Renal pelvis (tissue), 4 donors: ENCODE measurements around the gene TGFBR3. TPM values are rescaled to one million over a fixed set of nuclear protein-coding genes. Genes with fewer than 3 reads are reported as not detected.
"Not testable (repeated sequence)": the region's sequence is repeated elsewhere in the genome, so short reads cannot be mapped to it uniquely, and the experiment has no call there.

ENCODE experiments used
- DNase-seq: peaks from one replicate; pipeline ENCODE4 v3.0.0-alpha.2; 2013
- polyA plus RNA-seq, 3 donors: library from polyadenylated mRNA; unstranded; fragments of 120-200 nt; gene quantifications; one replicate each; pipeline ENCODE4 v1.2.1, GENCODE V29; 2013; ENCODE audit not compliant: insufficient read length in 3 of 3

TGFBR3 gene
- polyA plus RNA-seq, 3 donors, result 95.6 to 116 (median 110) TPM

DNA sequence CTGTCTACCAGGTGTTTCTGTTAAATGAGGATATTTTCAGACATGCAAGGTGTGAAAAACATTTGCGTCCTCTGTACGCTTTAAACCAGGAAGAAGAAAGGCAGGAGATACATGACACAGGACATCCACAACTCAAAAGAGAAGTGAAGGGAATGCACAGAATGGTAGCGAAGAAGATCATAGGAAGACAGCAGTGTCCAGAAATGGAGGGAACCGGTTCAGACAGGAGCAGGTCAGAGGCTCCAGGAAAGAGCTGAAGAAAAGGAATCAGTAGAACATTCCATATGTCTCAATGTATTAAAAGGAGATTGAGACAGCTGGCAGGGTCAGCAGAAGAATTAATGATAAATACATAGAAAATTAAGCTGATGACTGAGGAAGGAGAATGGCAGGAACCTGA, 194.4 kb downstream of the TGFBR3 start:
- no peak for DNase-seq

DNA sequence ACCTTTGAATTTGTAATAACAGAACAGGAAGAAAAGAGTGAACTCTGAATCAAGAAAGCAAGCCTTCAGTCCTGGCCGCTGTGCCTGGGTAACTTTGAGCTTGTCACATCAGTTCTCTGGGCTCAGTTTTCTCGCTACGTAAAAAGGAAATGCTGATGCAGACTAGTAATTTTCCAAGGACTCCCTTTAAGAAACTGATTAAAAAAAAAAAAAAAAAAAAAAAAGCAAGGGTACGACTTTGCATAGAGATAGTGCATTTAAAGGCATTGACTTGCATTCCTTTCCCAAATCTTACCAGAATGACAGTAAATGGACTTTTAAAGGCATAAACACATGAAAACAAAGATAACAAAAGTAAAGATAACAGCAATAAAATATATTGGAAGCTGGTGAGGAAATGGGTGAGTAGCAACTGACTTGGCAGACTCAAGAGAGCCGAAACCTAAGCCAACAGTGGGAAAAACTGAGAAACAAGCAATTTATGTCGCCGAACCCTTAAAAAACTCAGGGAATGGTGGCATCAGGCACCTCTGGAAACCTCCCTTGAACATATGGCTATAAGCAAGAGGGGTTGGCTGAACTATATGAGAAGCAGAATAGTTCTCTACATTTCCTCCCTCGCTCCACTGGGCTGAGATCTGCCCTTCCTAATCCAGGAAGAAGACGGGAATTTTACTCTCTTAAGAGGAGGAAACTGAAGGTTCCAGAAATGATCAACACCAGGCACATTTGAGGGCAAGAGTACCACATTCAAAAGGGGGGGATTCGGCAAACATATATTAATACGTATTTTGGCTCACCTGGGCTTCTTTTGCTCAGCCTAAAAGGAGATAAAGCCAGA, 196.1 kb downstream of the TGFBR3 start:
- DNase-seq, result no peak

DNA sequence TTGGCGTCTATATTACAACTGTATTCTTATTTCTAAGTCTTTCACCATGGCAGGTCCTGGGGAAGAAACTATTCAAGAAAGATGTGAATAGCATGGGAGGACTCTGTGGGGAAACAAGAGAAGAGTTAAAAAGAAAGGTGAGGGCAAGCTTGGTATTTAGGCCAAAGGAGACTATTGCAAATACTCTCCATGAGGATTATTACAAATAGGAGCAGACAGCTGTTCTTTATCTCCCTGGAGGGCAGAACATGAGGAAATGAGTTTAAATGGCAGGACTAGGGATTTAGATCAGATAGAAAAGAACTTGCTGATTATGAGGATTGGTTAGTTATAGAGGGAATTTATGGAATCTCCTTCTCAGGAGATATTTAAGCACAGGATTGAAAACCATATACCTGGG, 198.5 kb downstream of the TGFBR3 start:
- no peak for DNase-seq

DNA sequence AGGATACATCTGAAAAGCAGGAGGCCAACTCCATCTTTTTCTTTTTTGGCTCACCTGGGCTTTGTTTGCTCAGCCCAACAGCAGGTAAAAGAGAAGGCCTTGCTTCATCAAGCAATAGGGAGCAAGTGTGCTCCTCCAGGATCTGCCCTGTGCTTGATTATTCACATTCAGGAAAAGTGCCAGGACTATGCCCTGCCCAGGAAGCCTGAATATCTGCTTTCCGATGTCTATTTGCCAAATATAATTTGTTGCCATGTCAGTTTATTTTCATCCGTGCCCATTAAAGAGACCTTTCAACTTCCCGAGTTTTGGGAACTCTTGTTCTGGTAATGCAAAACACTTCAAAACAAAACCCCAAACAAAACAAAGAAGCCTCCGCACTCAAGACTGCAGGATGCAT, 200.0 kb downstream of the TGFBR3 start:
- no peak for DNase-seq

DNA sequence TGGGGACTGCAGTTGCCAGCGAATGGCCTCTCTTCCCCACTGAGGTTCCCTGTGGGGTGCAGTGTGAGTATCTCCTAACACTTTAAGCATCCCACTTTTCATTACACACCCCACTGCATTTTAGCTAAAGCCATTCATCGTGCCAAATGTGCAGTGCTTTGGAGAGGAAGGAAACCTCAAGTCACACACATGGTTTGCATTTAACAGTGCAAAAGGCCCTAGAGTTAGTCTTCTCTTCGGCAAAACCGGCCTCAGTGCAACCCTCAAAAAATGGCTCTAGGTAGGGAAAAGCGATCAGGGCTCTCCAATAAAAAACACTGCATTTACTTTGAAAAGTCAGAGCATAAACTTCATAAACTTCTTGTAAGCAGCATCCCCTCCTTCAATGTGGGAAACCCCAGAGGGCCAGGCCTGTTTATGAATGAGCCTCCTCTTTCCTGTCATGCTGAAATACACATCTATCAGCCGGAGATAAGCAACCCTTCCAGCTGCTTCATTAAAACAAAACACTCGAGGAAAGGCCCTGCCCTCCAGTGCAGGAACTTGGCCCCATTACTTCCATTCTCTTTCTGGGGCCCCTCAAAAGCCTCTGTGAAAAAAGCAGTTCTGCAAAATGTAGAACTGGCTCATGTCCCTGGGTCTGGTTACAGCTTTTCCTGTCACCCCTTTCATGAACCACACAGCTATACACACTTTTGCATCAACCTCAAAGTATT, 201.3 kb downstream of the TGFBR3 start:
- DNase-seq, result peak; percentile 45

DNA sequence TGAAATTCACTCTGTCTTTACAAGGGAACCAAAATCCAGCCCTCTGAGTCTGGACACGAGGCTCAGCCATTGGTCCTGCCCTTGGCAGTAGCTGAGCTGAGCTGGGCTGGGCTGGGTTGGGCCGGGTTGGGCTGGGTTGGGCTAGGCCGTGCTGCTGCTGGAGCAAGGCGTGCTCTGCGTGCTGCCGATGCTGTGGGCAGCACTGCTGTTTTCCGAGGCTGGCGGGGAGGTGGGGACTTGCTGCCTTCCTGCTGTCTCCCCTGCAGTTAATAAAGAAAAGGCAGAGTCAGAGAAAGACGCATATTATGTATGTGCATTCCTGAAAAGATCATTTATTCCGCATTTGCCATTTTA, 202.4 kb downstream of the TGFBR3 start:
- DNase-seq, result no peak

DNA sequence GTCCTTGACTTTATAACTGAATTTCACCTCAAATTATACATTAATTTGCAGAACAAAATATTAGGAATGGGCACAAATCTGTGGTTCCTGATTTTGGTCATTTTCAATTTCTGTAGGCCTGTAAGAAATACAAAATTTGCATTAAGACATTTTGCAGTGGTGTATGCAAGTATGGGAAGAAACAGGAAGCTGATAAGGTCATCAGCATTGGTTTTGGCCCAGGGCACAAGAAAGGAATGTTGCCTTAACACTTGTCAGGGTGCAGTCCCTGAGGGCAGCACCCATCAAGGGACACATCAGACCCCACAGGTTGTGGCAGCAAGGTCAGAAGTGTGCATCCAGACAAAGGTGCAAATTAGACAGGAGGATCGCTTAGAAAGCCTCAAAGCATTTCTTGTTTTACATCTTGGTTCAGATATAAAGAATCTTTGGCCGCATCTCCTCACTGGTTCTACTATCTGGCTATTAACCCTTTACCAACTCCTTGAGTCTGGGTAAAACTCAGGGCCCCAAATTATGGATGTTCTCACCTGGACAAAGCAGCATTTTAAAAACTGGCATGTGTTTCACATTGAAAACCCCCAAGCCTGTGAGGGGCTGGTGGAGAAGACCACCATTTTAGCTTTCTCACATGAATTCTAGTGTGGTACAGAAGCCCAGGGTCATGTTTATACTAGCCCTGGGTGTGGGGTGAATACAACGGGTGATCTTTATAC, 202.9 kb downstream of the TGFBR3 start:
- DNase-seq, result no peak

DNA sequence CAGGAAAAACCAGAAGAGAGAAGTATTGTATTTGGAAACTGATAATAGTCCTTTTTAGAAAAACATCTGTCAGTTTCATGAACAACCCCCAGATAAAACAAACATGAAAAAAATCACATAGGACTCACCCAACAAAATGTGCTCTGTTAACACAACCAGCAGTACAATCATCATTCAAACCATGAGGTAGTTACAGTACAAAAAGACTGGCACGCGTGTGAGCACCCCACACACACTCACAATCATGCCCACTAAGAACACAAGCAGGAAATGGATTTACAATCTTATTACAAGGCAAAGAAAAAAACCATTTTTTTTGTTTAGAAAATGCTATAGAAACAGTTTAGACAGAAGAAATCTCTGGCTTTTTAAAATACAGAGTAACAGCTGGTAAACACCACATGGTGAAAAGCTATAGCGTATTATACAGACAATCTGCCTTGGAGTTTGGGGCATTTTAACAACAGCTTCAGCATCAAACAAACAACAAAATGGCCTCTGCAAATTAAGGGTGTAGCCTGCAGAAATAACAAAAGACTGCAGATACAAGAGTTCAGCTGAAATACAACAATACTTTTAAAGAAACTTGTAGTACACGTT, 205.3 kb downstream of the TGFBR3 start:
- DNase-seq, result peak; percentile 33

DNA sequence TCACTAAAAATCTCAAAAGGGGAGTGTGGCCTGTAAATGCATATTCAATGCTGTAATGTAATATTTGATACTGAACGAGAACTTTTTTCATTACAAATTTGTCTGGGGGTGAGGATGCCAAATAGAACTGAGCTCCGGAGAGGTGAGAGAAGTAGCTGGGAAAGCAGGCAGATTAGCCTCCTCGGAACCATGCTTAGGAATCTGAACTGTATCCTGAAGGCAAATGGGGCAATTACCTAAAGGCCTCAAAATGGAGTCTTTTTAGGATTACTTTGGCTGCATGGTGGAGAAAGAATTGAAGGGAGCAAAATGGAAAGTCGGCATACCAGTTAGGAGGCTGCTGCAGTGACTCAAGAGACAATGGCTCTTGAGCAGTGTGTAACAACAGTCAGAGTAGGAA, 206.5 kb downstream of the TGFBR3 start:
- no peak for DNase-seq

DNA sequence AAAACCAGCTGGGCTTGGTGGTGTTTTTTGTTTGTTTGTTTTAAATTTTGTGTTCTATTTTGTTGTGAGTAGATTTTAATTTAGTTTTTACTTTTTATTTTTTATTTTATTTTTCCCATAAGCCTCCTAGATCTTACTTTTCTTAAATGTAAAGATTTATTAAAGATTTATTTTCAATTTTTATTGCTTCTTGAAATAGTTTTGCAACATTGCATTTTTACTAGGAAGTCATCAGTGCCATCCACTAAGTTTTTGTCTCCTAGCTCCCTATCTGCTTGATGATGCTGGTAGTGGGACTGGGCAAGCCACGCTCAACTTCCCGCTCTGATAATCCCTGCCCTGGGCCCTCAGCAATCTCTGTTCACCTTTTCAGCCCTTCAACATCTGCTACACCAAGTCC, 209.9 kb downstream of the TGFBR3 start:
- no peak for DNase-seq

DNA sequence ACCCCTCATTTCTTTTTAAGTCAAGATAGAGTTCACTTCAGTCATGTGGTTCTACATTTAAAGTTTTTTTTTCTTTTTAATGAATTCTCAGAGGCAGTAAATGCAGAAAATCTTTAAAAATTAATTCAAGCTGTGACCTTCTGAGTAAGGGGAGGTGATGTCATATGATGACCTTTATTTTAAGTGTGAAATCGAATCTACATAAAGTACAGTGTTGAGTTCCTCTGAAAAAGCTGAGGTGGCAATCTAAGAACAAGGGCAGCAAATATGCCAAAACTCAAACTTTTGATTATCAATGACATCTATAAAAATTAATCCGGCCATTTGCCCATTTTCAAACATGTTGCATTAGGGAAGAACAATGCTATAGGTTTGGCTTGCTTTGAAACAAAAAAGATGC, 211.8 kb downstream of the TGFBR3 start:
- no peak for DNase-seq

DNA sequence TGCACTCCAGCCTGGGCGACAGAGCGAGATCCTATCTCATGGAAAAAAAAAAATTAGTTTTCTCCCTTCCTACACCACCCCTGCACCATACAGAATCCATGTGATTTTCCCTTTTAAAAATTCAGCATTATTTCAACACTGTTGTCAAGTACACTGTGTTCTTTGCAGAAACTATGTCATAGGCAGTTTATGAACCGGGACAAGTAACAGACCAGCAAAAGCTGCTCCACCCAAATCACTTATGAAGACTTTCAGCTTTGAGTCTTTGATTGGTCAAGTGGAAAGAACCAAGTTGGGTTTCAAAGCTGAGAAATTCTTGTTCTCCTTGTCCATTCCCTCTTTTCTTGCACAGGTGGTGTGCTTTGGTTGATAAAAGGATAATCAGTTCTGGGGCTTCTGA, 212.3 kb downstream of the TGFBR3 start:
- peak; percentile 65 for DNase-seq

DNA sequence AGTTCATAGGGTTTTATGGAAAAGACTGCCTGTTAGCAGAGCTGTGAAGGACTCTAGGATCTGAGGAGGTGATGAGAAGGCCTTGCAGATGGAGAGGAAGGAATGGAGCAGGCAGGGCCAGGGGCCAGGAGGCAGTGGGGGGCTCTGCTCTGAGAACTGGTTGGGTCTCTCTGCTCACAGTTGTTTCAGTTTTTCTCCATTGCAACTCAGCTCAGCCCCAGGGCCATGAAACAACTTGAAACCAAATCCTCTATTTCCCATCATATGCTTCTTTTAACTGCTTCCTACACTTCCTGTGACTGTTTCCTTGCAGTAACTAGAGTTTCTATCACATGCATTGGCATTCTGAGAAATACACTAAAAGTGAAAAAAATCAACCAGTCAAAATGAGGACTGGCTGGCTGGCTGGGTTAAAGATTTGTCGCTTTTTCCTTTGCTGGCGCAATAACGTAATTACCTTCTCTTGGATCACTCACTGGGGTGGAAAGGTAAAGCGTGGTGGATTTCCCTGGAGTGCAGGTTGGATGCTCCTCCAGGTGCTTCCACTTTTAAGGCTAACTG, 213.3 kb downstream of the TGFBR3 start:
- no peak for DNase-seq

DNA sequence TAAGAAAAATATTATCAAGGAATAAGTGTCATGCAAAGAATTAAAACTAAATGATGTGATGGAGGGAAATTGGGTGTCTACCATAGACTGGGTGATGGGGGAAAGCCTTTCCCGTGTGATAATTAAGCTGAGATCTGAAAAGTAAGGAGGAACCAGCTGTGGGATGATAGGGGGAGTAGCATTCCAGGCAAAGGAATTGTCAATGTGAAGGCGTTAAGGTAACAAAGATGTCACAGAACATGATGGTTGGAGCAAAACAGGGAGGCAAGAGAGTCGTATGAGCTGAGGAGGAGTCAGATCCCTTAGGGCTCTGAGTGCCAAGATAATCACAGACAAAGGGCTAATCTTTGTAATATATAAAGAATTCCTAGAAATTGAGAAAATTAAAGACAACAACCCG, 215.2 kb downstream of the TGFBR3 start:
- no peak for DNase-seq

DNA sequence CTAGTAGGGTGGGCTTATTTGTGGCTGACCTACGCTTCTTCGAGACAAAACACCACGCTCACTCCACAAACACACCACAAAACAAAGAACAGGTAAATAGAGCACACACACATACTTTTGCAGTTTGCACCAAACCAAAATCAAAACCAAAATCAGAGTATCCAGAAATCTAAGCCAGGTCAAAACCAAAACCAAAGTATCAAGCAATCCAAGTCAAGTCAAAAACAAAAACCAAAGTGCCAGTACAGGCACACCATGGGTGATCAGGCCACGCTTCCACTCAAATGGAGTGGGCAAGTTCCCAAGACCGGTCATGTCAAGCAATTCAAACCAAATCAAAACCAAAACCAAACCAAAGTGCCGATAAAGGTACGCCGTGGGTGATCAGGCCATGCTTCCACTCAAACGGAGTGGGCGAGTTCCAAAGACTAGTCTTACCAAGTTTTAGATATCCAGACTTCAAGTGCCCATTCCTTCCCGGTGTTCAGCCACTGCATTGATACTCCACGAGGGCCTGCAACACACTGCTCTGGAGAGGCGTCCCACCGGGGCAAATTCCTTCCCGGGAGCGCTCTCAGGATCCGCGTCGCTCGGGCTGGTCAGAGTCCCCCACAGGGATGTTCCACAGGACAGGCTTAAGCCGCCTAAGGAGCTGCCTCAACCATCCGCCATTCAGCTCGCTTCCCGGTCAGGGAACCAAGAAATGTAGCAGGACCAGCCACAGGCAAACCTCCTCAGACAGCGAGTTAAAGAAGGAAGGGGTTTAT, 216.2 kb downstream of the TGFBR3 start:
- no peak for DNase-seq

DNA sequence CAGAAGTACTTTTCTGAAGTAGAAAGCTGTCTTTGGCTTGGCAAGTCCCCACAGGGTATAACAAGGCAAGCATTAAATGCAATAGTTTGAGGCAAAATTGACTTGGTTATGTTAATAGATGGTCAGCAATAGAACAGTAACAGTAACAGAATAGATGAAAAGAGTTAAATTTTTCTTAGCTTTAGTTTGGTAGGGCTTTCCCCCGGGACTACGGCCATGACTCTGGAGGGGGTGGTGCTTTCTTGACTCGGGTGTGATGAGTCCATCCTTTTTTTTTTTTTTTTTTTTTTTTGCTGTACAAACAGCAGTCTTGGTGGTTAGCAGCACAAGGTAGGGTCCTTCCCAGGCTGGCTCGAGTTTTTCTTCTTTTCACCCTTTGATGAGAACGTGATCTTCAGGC, 219.3 kb downstream of the TGFBR3 start:
- DNase-seq, result not testable (repeated sequence)

DNA sequence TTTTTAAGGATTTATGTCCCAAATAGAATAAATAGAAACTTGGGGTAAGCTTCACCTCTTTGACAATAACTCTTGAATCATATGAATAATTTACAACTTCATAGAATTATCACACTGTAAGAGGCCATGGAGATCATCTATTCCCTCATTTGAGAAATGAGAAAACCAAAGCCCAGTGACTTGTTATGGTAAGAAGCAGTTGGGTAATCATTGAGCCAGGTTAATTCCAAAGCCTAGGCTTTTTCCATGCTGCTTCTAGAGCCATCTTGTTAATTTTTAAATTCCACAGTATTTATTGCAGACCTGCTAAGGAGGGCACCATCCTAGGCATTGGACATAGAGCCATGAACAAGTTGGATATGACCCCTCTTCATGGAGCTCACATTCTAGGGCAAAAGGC, 224.8 kb downstream of the TGFBR3 start:
- no peak for DNase-seq

DNA sequence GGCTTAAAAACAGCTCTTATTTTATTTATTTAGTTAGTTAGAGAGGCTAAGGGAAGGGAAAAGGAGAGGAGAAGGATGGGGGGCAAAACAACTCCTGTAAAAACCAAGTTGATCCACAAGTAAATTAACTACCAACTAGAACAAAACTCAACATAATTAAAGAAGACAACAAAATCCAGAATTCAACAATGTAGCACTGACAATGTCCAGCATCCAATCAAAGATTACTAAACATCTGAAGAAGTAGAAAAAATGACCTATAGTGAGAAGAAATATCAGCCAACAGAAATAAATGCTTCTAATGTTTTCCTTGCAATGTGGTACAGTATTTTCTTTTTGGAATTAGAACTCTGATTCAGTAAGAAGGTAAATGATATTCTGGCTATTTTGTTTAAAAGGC, 225.2 kb downstream of the TGFBR3 start:
- no peak for DNase-seq

DNA sequence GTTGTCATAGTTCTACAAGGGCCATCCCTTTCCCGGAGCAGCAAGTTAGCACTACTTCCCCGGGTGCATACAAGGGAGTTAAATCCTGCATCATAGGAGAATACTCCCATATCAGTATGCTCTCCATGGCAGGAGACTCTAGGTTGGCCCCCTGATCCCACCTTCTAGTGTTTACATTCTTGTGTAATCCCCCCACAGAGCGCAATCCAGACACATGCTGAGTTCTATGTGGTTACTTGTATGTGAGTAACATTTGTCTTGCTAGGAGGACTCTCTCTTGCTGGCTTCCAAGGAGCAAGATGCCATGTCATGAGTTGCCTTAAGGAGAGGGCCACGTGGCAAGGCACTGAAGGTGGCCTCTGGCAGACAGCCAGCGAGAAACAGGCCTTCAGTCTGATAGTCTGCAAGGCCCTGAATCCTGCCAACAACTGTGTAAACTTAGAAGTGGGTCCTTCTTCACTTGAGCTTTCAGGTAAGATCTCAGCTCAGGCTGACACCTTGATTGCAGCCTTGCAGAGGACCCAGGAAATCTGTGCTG, 230.0 kb downstream of the TGFBR3 start:
- no peak for DNase-seq

DNA sequence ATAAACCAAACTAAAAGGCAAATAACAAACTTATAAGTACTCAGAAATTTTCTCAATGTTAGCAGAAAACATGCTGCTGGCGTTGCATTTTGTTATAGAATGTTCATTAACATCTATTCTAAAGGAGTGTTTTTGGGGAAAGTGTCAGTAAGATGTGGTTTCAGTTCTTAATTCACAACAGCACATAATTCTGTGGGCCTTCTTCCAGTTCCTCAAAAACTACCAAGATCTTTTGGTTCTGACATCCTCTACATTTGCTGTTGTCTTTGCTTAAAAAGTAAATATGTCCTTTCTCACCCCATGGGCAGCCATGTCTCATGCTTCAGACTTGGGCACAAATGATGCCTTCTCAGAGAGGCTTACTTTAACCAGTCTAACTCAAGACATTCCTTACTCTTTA, 232.8 kb downstream of the TGFBR3 start:
- DNase-seq, result no peak

DNA sequence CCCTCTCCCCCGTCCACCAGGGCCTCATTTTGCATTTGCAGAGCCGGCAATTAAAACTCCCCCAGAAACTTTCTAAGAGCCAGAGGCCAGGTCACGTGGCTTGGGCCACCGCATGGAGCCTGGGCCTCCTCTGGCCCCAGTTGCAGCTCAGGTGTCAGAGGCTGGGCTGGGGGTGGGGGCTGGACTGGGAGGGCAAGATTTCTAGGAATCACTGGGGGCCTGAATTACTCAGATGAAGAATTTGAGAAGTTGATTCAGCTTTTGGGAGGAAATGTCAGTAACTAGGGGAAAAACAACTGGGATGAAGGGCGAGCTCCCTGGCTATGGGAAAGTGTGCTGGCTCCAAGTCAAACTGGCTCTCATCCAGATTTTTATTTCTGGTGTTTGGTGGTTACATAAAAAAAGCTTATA, 234.3 kb downstream of the TGFBR3 start:
- peak; percentile 36 for DNase-seq
